Fibroblast of skin of left quadriceps (primary cell): ENCODE results near the gene NCAM2.
A peak's percentile ranks its signal among the peaks of the same experiment; 100 is the strongest.

ENCODE experiments used
- DNase-seq, 2 experiments: peaks; one replicate each; pipeline ENCODE4 v3.0.0-alpha.2; 2013; ENCODE audit warnings: low read depth in 2 of 2

NCAM2 gene

DNA sequence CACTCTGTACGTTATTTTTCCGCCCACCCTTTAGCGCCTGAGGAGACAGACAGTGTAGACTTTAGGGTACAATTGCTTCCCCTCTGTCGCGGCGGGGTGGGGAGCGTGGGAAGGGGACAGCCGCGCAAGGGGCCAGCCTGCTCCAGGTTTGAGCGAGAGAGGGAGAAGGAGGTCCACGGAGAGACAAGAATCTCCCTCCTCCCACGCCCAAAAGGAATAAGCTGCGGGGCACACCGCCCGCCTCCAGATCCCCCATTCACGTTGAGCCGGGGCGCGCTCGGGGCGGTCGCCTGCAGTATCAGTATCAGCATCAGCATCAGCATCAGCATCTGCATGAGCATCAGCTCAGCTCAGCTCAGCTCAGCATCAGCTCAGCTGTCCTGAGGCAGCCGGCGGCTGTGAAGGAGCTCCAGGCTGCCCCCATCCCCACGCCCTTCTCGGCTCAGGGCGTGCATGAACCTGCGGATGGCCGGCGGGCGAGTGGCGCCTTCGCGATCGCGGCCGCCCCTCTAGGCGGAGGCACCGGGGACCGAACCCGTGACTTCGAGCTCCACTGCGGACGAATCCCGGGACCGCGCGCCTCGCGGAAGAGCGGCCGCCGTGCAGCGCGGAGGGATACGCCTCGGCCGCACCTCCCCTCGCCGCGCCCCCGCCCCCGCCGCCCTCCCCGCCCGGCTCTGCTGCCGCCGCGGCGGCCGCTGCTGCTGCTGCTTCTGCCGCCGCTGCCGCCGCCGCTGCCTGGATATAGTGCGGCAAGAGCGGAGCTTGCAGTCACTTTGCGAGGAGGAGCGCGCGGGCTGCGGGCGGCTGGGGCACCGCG, at the start of gene NCAM2:
Gene NCAM2, plus strand, starts transcription at position 774 of the 820 bp plus-strand sequence.
- DNase-seq = peak; percentile 69 to 72

DNA sequence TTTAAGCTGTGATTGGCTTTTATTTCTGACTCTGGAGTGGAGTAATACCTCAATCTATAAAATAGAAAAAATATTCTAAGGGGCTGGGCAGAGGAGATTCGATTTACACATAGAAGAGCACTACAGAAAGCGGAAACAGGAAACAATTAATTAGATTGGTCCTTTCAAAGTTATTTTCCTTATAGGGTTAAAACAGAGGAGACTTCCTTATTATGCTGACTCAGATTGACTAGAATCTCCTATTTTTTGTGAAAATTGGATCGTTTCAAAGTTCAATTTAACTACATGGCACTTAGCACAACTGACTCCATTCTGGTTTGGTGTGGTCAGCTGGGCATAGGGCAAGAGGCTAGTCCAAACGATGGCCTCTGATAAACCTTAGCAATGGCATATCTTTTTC, 48.3 kb upstream of the NCAM2 start:
- no peak for DNase-seq

DNA sequence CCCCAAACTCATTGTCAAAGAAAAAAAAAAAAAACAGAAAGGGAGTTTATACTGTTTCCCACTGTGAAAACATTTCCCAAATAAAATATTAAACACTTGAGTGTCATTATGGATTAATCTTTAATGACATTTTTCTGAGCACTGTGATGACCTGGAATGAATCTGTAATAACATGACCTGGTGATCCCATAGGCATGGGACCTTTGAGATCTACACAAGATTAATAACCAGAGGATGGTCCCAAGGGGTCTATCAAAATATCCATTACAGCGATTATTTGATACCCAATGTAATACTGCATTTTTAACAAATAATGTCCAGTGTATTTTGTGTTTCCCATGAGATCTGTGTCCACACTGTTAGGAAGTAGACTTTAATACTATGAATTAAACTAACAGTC, 32.4 kb upstream of the NCAM2 start:
- DNase-seq = no peak

DNA sequence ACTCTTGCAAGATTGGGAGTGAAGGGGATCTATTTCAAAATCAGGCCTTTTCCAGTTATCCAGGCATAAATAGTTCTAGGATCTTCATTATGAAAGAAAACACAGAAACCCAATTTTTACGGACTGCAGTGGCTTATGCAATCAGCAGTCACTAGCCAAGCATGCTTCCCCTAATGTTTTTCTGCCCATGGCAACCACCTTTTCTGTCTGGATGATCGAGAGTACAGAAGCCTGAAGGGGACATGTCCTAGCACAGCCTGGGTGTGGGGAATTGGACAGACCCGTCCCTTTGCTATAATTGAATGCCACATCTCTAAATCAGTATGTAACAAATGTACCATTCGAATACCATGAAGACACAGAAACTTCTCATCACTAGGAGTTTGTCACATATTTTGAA, 29.8 kb upstream of the NCAM2 start:
- DNase-seq = no peak

DNA sequence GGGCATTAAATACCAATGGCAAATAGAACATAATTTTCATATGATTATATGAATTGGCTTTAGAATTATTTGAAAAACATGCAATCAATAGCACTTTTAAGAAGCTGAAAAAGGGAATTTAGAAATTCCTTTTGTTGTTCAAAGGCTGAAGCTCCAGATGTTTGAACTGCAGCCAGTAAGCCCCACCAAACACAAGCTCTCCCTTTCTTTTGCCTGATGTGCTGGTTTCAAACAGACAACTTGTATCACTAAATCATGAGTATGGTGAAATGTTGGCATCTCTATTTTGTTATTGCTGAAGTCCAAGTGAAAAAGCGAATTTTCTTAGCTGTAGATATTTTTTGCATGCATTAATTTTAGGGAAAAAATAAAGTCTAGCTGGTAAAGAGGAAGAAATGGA, 27.5 kb upstream of the NCAM2 start:
- no peak for DNase-seq

DNA sequence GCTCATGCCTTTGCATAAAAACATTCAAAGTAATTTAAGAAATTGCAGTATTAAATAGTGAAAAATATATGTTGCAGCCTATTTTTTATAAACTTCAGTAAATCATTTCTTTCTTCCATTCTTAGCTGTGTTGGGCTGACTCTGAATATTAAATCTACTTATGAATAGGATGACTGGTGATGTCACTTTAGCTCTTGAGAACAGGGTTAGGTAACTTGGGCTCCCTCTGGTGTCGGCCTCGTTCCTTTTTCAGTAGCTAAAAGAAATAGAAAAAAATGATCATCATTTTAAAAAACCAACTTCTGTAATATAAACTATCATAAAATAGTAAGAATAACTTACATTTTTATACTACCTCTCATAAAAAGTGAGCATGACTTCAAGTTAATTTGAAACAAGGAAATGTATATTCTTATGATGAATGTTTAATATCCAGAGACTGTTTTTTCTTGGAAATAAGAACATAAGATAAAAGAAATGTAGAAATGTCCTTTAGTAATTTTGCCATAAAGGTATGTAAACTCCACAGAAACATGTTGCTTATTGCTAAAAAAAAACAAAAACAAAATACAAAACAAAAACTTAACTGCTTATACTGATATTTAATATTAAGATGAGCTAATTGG, 26.8 kb upstream of the NCAM2 start:
- DNase-seq = peak; percentile 32 to 40

DNA sequence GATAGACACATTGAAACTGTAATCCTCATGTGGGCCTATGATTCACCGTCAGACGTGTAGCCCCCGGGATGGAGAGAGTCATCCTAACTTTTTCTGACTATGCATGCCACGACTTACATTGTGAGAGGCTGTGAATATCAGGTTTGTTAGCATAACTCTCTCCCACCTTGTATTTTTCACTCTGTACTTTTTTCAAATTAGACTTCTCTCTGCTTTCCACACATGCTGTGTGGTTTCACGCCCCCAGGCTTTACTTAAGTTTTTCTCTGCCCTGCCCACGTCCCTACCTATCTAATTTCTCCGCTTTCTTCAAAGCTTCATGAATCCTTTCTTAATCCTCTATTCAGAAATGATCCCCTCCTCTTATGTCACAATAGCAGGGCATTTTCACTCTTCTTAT, 3.4 kb upstream of the NCAM2 start:
- DNase-seq = no peak

DNA sequence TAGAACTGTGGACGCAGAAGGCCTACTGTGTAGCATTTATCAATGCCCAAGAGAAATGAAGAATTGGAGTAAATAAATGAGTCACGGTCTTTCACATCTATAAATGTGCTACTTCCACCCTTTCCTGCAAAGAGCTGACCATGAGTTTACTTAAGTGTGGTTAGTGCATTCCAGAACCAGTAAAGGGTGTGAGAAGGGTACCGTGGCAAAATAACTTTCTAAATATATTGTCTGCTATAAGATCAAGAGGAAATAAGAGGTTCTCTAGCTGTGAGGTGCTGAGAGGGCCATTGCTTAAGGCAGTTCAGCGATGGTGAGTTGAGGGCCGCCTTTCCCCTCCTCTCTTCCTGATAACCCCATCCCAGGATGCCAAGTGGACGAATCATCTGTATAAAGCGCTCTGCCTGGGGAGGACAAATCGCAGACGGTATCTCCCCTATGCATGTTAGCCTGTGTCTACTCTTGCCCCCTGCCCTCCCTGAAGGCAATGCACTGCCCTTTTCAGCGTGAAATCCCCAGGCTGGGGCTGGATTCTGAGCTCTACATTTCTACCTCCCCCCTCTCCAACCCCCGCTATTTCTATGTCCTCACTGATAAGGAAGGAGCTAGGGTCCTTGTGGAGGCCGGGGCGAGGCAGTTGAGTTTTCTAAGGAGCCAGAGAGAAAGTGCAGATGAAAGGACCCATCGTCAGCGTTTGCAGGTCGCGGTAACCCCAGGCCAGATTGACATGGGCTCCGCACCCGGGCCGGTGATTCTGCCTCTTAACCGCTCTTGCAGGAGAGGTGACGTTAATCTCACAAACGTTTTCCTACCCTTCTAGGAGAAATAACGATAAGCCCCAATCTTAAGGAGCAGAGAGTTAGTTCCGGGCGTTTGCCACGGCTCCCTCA, 1.5 kb upstream of the NCAM2 start:
- DNase-seq = no peak

DNA sequence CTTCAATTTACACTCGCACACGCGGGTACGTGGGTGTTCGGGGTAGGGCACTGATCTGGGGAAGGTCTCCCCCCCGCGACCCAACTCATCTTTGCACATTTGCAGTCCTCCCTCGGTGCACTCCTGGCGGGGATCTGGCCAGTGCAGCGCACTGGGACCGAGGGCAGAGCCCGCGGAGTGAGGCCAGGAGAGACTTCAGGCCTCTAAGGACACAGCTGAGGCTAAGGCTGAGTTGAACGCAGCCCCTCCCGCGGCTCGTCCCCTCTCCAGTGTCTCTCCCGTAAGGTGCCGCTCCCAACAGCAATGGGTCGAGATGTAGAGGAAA, 936 bp upstream of the NCAM2 start:
- no peak for DNase-seq

DNA sequence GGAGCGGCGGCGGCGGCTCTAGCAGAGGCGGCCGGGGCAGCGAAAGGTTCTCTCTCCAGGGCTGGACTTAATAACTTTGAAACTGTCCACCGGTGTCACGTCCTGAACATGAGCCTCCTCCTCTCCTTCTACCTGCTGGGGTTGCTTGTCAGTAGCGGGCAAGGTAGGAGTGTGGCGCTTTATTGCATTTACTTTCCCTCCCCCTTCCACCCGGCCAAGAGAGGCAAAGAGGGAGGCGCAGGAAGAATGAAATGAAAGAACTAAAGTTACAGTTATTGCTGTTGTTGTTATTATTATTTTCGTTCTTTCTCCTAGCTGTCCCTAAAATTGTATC, 214 bp downstream of the NCAM2 start:
- DNase-seq = no peak

DNA sequence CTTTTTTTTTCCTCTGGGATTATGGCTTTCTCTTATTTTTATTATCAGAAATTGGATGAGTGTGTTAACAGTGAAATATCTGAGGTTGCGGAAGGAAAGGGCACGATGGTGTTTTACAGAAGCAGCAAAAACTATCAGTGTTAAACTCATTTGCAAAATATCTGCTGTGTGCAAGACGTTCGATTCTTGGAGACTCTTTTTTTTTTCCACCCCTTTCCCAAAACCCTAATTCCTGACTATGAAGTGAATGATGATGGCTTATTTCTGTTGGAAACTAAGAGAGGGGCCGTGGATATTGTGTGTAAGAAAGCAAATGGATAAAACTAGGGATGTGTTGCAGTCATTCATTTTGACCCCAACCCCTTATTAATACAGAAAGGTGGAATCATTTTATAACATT, 677 bp downstream of the NCAM2 start:
- DNase-seq = no peak

DNA sequence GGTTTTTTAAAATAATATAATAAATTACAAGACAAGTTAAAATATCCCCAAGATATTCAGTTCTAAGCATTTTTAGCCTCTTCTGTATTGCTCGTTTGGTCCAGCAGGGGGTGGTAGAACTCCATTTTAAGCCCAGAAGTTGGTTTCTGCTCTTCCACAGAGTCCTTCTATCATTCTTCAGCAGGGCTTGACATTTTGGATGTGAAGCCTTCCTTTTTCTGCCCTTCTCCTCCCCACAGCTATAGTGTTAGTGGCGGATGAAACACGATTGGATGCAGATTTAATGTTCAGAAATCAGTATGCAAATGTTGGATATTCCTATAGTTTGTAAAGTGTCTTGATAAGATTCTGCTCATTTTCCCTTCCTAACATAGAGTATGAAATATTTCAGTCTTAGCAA, 1.4 kb downstream of the NCAM2 start:
- DNase-seq = peak in 1 of 2 experiments; percentile 30

DNA sequence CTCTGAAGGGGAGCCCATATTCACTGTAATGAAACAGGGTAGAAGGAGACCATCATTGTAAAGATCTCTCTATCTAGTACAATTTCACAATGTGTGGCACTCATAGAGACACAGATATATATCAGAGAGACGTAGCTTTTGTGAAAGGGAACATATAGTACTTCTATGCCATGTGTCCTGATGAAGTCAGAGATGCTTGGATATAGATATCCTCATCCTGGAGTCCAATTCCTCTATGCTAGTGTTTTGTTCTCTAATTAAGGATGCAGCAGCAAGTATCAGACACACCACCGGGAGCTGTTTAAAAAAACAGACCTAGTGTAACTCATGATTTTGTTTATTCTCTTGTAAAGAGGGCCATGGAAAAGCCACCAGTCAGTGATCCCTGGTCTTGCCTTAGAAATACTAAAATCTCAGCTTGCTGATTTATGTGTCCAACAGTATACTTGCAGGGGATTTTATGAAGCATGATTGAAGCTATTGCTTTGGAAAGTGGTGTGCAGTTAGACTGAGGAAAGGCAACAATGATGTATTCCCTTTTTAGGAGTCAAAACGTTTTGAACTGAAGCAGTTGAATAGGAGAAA, 2.5 kb downstream of the NCAM2 start:
- no peak for DNase-seq

DNA sequence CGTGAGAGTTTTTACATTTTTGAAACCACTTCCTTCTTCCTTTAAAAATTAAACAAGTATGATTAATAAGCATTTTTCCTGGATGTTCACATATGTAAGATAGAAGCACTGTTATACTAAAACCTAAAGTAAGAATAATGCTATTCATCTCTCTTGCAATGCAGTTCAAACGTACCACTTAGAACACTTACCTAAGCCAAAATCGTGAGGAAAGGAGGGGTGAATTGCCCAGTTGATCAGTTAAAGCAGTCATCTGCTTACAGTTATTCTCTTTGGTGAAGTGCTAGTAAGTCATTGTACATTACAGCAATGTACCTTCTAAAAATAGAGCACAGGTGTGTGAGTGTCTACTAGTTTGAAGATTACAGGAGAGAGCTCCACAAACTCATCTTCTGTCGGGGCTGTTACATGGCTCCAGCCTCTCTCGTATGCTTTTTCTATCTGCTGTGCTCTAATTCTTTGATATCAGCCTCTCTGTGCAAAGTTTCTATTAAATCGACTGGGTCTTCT, 3.4 kb downstream of the NCAM2 start:
- no peak for DNase-seq

DNA sequence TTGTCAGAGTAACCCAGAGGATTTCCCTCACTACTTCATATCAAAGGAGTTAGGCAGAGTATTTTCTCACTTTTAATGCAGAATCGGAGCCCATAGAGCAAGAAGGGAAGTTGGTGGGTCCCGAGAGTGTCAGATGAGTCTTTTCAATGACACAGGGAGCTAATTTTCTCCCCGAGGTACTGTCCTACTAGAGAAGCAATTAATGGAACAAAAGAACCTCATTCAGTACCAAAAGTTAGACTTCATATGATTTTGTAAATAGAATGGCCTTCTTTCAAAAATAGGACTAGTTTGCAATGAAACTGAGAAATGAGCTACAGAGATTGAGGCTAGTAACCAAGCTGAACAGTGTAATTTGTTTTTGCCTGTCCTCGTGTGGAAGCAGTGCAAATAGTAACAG, 3.9 kb downstream of the NCAM2 start:
- no peak for DNase-seq

DNA sequence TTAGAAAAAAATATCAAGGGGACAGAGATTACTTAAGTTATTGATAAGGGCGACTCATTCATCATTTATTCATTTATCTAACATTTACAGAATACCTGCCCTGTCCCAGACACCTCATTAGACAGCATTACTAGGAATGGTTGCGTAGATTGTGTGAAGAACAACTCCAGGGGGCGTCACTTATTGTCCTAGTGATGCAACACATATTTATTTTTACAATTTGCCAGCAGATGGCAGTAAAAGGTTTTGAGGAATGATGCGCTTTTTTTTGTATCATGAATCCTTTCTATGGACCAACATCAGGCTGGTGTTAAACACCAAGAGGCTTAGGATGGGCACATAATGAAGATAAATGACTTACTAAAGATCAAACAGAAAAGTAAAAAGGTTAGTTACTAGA, 5.5 kb downstream of the NCAM2 start:
- no peak for DNase-seq

DNA sequence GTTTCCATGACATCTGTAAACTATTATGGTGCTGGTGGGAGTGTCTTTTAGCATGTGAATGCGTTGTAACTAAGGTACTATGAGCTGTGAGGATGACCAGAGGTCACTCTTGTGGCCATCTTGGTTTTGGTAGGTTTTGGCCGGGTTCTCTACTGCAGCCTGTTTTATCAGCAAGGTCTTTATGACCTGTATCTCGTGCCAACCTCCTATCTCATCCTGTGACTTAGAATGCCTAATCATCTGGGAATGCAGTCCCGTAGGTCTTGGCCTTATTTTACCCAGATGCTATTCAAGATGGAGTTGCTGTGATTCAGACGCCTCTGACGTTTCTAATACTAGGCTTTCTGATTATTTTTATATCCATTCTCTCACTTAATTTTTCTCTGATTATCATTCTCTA, 9.4 kb downstream of the NCAM2 start:
- no peak for DNase-seq

DNA sequence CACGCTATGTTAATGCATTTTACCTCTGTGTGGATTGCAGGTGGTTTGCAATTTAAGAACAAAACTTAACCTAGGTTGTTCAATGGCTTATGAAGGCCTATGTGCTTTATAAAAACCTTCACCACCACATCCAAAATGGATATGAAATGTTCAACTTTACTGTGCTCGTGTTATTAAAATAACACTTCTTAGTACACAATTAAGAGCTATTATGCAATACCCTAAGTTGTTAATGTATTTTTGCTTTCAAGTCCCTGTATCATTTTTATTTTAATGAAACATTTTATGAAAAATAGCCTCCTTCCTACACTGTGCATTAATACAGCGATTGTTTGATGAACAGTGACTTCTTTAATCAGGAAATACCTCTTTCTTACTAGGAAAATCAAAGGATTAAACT, 12.0 kb downstream of the NCAM2 start:
- DNase-seq = no peak

DNA sequence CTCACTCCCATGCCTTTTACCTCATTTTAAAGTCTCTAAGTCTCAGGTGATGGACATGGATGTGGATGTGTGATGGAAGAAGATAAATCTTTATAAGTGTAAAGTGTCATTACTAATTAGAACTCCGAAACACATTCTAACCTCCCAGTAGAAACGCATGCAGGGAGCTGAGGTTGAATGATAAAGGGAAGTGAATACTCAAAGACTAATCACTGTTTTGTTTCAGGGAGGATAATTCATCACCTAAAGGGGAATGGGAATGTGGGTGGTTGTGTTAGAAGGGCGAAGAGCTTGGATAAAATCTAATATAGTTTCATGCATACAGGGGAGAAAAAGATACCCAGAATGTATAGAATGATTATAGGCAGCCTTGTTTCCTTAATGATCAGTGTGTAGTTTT, 12.5 kb downstream of the NCAM2 start:
- no peak for DNase-seq

DNA sequence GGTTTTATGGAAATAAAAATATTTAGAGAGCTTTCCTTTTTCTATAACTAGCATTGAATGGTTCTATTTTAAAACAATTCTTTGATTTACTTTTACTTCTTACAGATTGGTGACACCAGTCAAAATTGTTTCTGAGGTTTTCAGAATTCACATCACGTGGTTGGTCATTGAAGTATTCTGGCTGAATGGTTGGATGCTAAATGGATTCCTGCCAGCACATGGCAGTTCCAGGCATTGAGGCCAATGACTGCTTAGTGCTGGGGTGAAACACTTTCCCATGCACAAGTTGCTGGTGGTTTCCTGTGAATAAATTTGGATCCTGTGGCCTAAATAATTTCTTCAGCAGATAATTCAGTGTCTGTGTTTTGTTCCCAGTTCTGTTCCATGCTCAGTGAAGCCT, 20.6 kb downstream of the NCAM2 start:
- DNase-seq = no peak

DNA sequence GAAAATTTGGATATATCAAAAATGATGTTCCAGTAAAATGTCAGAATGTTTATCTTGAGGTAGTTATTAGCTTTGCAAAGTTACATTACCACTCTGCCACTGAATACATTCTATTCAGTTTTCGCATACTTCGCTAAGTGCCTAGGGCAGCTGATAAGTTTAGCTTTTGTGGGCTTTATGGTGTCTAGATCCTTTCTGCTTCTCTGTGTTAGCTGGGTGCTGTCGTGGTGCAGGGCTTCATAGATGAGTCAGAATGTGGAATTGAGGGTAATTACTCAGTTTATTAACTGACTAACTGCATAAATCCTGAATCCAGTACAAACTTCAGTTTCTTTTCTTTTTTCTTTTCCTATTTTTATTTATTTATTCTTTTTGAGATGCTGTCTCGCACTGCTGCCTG, 21.5 kb downstream of the NCAM2 start:
- DNase-seq = no peak

DNA sequence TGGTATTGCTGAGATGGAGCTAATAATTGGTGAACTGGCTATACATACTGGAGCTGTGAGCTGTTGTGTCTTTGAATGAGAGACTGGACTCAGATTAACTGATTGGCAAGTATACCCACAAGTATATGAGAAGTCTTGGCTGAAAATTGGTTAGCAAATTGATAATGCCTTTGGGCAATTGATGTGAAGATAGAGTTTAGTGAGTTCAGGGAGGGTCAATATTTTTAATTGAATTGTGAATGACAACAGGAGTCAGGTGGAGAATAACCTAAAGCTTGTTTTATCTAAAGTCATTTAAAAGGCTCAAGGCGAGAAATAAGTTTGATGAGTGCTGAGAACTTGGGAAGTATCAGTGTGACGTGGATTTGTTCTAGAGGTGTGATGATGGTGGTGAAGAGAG, 27.5 kb downstream of the NCAM2 start:
- DNase-seq = no peak
